Ureter (tissue), 1 donor: Measurements from ENCODE around the gene DNMBP. TPM values are rescaled to one million over a fixed set of nuclear protein-coding genes. Genes with fewer than 3 reads are reported as not detected.
"Not testable (repeated sequence)": the region's sequence is repeated elsewhere in the genome, so short reads cannot be mapped to it uniquely, and the experiment has no call there.

ENCODE experiments used
- DNase-seq: peaks from one replicate; pipeline ENCODE4 v3.0.0-alpha.2; 2020; ENCODE audit warnings: low spot score
- total RNA-seq: library from RNA; stranded (reverse); gene quantifications from one replicate; pipeline ENCODE4 v1.2.4, GENCODE V29; 2023
- donor health status: DM: yes; HTN: yes; CAD: no.

DNMBP gene
- total RNA-seq, 1 donor from 2014 or later, result 54.6 TPM

GRCh38 chr10:99984211-99985034, 25.3 kb downstream of the DNMBP start:
- no peak for DNase-seq

GRCh38 chr10:99983280-99983988, 26.3 kb downstream of the DNMBP start:
- peak; percentile 48 for DNase-seq

- DNase-seq, result no peak
These were observed 27.0 kb downstream of the DNMBP start for GRCh38 chr10:99982728-99983127.

- no peak for DNase-seq
These were observed 28.1 kb downstream of the DNMBP start for GRCh38 chr10:99981581-99982199.

GRCh38 chr10:99979066-99979685, 30.6 kb downstream of the DNMBP start:
- DNase-seq, result no peak

- no peak for DNase-seq
These were observed 31.8 kb downstream of the DNMBP start for GRCh38 chr10:99977916-99978315.

GRCh38 chr10:99976886-99977665, 32.7 kb downstream of the DNMBP start:
- DNase-seq, result no peak

- no peak for DNase-seq
These were observed 33.6 kb downstream of the DNMBP start for GRCh38 chr10:99975942-99976809.

GRCh38 chr10:99975106-99975829, 34.5 kb downstream of the DNMBP start:
- no peak for DNase-seq

- no peak for DNase-seq
These were observed 36.6 kb downstream of the DNMBP start for GRCh38 chr10:99973190-99973589.

- no peak for DNase-seq
These were observed 41.8 kb downstream of the DNMBP start for GRCh38 chr10:99967961-99968360.

- DNase-seq, result no peak
These were observed 43.4 kb downstream of the DNMBP start for GRCh38 chr10:99966306-99966705.

GRCh38 chr10:99965700-99966099, 44.0 kb downstream of the DNMBP start:
- DNase-seq, result no peak

GRCh38 chr10:99964791-99965190, 45.0 kb downstream of the DNMBP start:
- DNase-seq, result no peak

- not testable (repeated sequence) for DNase-seq
These were observed 46.1 kb downstream of the DNMBP start for GRCh38 chr10:99963467-99964165.

- DNase-seq, result no peak
These were observed 50.9 kb downstream of the DNMBP start for GRCh38 chr10:99958806-99959205.

- DNase-seq, result no peak
These were observed 51.4 kb downstream of the DNMBP start for GRCh38 chr10:99958302-99958701.

GRCh38 chr10:99953510-99953909, 56.2 kb downstream of the DNMBP start:
- DNase-seq, result not testable (repeated sequence)

GRCh38 chr10:99952799-99953198, 56.9 kb downstream of the DNMBP start:
- no peak for DNase-seq
